ELR (cell line): ENCODE results near the gene MRPL21.

Experiments used
- DNase-seq: peaks from one replicate; pipeline ENCODE4 v3.0.0-alpha.2; 2015; ENCODE audit warnings: low read depth

MRPL21 gene

GRCh38 chr11:68935066-68935465, 31.4 kb upstream of the MRPL21 start:
- no peak for DNase-seq

- DNase-seq = no peak
These were observed 31.0 kb upstream of the MRPL21 start for GRCh38 chr11:68934666-68935065.

- no peak for DNase-seq
These were observed 30.7 kb upstream of the MRPL21 start for GRCh38 chr11:68934321-68934645.

- no peak for DNase-seq
These were observed 30.1 kb upstream of the MRPL21 start for GRCh38 chr11:68933605-68934320.

GRCh38 chr11:68932933-68933577, 29.4 kb upstream of the MRPL21 start:
- DNase-seq = no peak

- DNase-seq = no peak
These were observed 28.7 kb upstream of the MRPL21 start for GRCh38 chr11:68932358-68932757.

- no peak for DNase-seq
These were observed 28.3 kb upstream of the MRPL21 start for GRCh38 chr11:68931911-68932310.

- no peak for DNase-seq
These were observed 27.6 kb upstream of the MRPL21 start for GRCh38 chr11:68930991-68931855.

- no peak for DNase-seq
These were observed 26.3 kb upstream of the MRPL21 start for GRCh38 chr11:68929706-68930570.

GRCh38 chr11:68929135-68929534, 25.5 kb upstream of the MRPL21 start:
- no peak for DNase-seq

- DNase-seq = no peak
These were observed 24.7 kb upstream of the MRPL21 start for GRCh38 chr11:68928136-68928880.

- DNase-seq = no peak
These were observed 23.9 kb upstream of the MRPL21 start for GRCh38 chr11:68927280-68928135.

GRCh38 chr11:68925611-68926010, 22.0 kb upstream of the MRPL21 start:
- DNase-seq = no peak

GRCh38 chr11:68924073-68924925, 20.7 kb upstream of the MRPL21 start:
- DNase-seq = no peak

GRCh38 chr11:68923614-68924013, 20.0 kb upstream of the MRPL21 start:
- DNase-seq = no peak

GRCh38 chr11:68916439-68916838, 12.8 kb upstream of the MRPL21 start:
- no peak for DNase-seq

GRCh38 chr11:68914761-68915160, 11.1 kb upstream of the MRPL21 start:
- no peak for DNase-seq

- no peak for DNase-seq
These were observed 9.6 kb upstream of the MRPL21 start for GRCh38 chr11:68913188-68913587.

- no peak for DNase-seq
These were observed 8.6 kb upstream of the MRPL21 start for GRCh38 chr11:68912254-68912653.
